PC-9 (cell line): ENCODE results near the gene UNC93A. TPM values are rescaled to one million over a fixed set of nuclear protein-coding genes. Genes with fewer than 3 reads are reported as not detected.
"Not testable (repeated sequence)": the region's sequence is repeated elsewhere in the genome, so short reads cannot be mapped to it uniquely, and the experiment has no call there.

Experiments used
- BruUV-seq: library from RNA; stranded (reverse); fragments of 400-500 nt; replicated peaks from 2 replicates; lab custom pipeline; 2021; lab: Mats Ljungman, UMichigan
- CTCF ChIA-PET: fragments of 300-600 bp; sonication (Branson Sonifier 250); formaldehyde crosslinking; loops from one replicate; lab custom pipeline; 2022; ENCODE audit warnings: antibody characterized with exemption; lab: Charles Lee
- POLR2A ChIA-PET: fragments of 300-600 bp; sonication (Branson Sonifier 250); formaldehyde crosslinking; loops from one replicate; lab custom pipeline; 2022; ENCODE audit warnings: antibody characterized with exemption; ENCODE audit not compliant: unreplicated experiment; lab: Charles Lee
- DNase-seq, 2 experiments: peaks; one replicate each; pipeline versions ENCODE4 v3.0.0 to v3.0.0-alpha.2; 2015 to 2022; ENCODE audit warnings: mixed read lengths in 1 of 2
- H2AFZ ChIP-seq: fragments of 200-600 bp; sonication (generic); 2 replicates; pipeline ENCODE4 v1.8.1; 2017; ENCODE audit warnings: antibody characterized with exemption
- H3F3A ChIP-seq: fragments of 200-600 bp; sonication (generic); 2 replicates; pipeline ENCODE4 v1.8.1; 2017; ENCODE audit warnings: antibody characterized with exemption, mild to moderate bottlenecking, low read depth; ENCODE audit not compliant: insufficient read depth
- H3K27ac ChIP-seq: fragments of 200-600 bp; sonication (generic); 2 replicates; pipeline ENCODE4 v1.6.1; 2016; ENCODE audit warnings: mixed run types
- H3K27me3 ChIP-seq: fragments of 200-600 bp; sonication (generic); 2 replicates; pipeline ENCODE4 v1.6.1; 2016; ENCODE audit warnings: low read depth, mixed run types; ENCODE audit not compliant: insufficient read depth
- H3K36me3 ChIP-seq: fragments of 200-600 bp; sonication (generic); 2 replicates; pipeline ENCODE4 v1.6.1; 2016; ENCODE audit warnings: low read depth, mixed run types
- H3K4me1 ChIP-seq: fragments of 200-600 bp; sonication (generic); replicated peaks from 2 replicates; pipeline ENCODE4 v1.6.1; 2016; ENCODE audit warnings: mixed run types; ENCODE audit not compliant: insufficient read depth
- H3K4me2 ChIP-seq: fragments of 200-600 bp; sonication (generic); 2 replicates; pipeline ENCODE4 v1.6.1; 2017; ENCODE audit warnings: mixed run types
- H3K4me3 ChIP-seq: fragments of 200-600 bp; sonication (generic); 2 replicates; pipeline ENCODE4 v1.6.1; 2016; ENCODE audit warnings: mixed run types
- H3K79me2 ChIP-seq: fragments of 200-600 bp; sonication (generic); 2 replicates; pipeline ENCODE4 v1.6.1; 2017; ENCODE audit warnings: low read depth, mixed run types
- H3K9me2 ChIP-seq: fragments of 200-600 bp; sonication (generic); 2 replicates; pipeline ENCODE4 v1.8.1; 2017; ENCODE audit warnings: mild to moderate bottlenecking; ENCODE audit not compliant: insufficient read depth
- H3K9me3 ChIP-seq: fragments of 200-600 bp; sonication (generic); 2 replicates; pipeline ENCODE4 v1.8.1; 2016; ENCODE audit warnings: low read depth; ENCODE audit not compliant: insufficient read depth
- H4K20me1 ChIP-seq: fragments of 200-600 bp; sonication (generic); 2 replicates; pipeline ENCODE4 v1.8.1; 2017; ENCODE audit not compliant: insufficient read depth
- EZH2 ChIP-seq: fragments of 200-600 bp; sonication (generic); IDR thresholded peaks from 2 replicates; pipeline ENCODE4 v1.8.0; 2017; ENCODE audit warnings: antibody characterized with exemption, low read depth
- intact Hi-C: fragments of 100-400 bp; cut with micrococcal nuclease; formaldehyde crosslinking; loops from one replicate; pipeline ENCODE4 v1.10.0; 2022; ENCODE audit not compliant: unreplicated experiment
- total RNA-seq: library from RNA; stranded (reverse); gene quantifications from 2 replicates; pipeline ENCODE4 v1.2.3, GENCODE V29; 2021
- TF ChIP-seq, protein P1 (sequence below): fragments of 200-600 bp; sonication (generic); conservative IDR thresholded peaks from 2 replicates; pipeline ENCODE4 v1.6.1; 2017; ENCODE audit warnings: mixed run types, antibody characterized with exemption, mild to moderate bottlenecking, moderate library complexity

UNC93A gene
- total RNA-seq, 1 experiment from 2014 or later: not detected

DNA sequence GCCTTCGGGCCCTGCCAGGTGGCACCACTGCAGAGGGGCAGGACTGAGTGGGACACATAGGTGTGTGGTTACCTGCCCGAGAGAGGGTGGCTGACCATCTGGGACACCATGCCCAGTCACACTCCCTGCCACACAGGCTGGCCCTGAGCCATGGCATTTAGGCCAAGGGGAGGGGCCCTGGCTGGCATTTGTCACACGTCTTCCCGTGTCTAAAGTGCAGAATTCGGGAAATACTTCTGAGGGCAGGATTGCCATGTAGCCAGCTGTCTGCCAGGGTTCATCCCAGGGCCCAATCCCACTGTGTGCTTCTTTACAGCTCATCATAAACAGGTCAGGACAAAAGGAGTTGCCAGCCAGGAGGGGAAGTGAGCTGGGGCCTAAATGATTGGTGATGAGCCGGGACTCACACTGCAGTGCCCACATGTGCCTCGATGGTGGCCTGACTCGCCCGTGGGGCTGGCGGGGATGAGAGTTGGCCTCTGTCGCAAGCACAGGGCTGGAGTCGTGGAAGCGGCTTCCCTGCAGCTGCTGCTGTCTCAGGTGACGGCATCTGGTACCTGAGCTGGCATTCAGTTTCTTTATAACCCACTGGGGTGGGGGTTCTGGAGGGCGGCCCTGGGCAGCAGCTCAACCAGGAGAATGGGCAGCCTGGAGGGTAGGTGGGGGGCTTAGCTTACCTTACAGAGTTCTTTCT, 5.9 kb upstream of the UNC93A start:
- CTCF ChIA-PET: no interaction called here
- no peak for DNase-seq

DNA sequence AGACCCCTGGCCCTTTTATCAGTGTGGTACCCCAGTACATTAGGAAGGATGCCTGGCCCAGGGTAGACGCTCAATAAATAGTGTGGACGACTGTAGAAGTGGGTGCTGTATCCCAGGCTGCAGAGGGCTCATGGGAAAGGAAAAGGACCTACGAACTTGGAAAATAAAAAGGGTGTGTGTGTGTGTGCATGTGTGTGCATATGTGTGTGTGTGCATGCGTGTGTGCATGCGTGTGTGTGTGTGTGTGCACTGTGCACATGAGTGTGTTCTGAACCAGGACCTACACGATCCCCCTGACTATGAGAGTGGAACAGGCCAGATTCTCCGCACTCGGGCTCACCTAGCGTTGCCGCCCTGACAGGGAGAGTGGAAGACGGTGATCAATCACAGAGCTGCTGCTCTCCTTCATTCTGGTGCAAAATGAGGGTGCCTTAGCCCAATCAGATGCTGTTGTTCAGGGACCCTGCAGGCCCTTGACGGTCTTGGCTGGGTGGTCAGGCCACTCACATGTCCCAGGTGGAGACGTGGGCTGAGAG, 3.5 kb upstream of the UNC93A start:
- H3K4me2 ChIP-seq: no peak overlapping the region
- H2AFZ ChIP-seq: no peak overlapping the region
- BruUV-seq: no TSS peak
- no peak for DNase-seq
- peaks cover 87% of the 10 kb centered on the region for H3K27me3 ChIP-seq
- no peaks in the 10 kb centered on the region for H4K20me1 ChIP-seq
- no peaks in the 10 kb centered on the region for H3K36me3 ChIP-seq
- no peak overlapping the region for H3K4me3 ChIP-seq
- no peak overlapping the region for H3K27ac ChIP-seq
- H3K9me3 ChIP-seq: no peaks in the 10 kb centered on the region
- ChIA-PET POLR2A (no interaction called here), CTCF (no interaction called here)
- intact Hi-C loops: no loop called here
- no peaks in the 10 kb centered on the region for H3F3A ChIP-seq
- H3K9me2 ChIP-seq: no peaks in the 10 kb centered on the region
- H3K79me2 ChIP-seq: no peaks in the 10 kb centered on the region
- H3K4me1 ChIP-seq: no peaks in the 10 kb centered on the region
- no peak for TF ChIP-seq EZH2

More for the DNA sequence above, 5.9 kb upstream of the UNC93A start:
- Histone ChIP-seq H3K27ac (no peak overlapping the region), H3K27me3 (peaks cover 84% of the 10 kb centered on the region), H3K4me3 (no peak overlapping the region), H3K9me2 (no peaks in the 10 kb centered on the region), H2AFZ (no peak overlapping the region), H3K4me2 (no peak overlapping the region), H4K20me1 (no peaks in the 10 kb centered on the region), H3F3A (no peaks in the 10 kb centered on the region), H3K9me3 (no peaks in the 10 kb centered on the region), H3K36me3 (no peaks in the 10 kb centered on the region), H3K79me2 (no peaks in the 10 kb centered on the region), H3K4me1 (no peaks in the 10 kb centered on the region)
- no TSS peak for BruUV-seq
- POLR2A ChIA-PET: no interaction called here
- no peak for TF ChIP-seq EZH2
- TF ChIP-seq, protein P1, sequence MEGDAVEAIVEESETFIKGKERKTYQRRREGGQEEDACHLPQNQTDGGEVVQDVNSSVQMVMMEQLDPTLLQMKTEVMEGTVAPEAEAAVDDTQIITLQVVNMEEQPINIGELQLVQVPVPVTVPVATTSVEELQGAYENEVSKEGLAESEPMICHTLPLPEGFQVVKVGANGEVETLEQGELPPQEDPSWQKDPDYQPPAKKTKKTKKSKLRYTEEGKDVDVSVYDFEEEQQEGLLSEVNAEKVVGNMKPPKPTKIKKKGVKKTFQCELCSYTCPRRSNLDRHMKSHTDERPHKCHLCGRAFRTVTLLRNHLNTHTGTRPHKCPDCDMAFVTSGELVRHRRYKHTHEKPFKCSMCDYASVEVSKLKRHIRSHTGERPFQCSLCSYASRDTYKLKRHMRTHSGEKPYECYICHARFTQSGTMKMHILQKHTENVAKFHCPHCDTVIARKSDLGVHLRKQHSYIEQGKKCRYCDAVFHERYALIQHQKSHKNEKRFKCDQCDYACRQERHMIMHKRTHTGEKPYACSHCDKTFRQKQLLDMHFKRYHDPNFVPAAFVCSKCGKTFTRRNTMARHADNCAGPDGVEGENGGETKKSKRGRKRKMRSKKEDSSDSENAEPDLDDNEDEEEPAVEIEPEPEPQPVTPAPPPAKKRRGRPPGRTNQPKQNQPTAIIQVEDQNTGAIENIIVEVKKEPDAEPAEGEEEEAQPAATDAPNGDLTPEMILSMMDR: no peak
- intact Hi-C loops: no loop called here

DNA sequence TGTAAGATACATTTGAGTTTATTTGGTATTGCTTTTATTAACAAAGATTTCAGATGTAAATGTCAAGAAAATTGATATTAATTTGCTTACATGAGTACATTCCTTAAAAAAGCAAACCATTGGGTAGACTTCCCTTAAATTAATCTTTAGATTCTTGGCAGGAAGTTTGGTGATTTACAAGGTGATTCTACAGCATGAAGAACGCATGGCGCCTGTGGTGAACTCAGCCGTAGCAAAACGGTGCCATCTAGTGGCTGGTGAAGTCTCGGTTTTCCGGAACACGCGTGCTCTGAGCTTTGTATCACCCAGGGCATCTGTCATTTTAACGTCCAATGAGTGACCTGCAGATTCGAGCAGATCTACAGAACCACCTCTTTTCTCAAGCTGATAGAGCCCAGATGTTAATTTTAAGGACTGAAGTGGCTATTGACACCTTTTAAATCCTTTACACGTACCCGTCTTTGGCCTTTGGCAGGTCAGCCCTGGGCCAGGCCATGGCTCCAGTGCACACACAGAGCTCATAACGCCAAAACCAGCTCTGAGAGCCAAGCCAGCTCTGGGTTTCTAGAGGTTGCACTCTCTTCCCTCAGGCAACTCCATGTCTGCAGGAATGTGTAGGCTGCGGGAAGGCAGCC, 2.4 kb upstream of the UNC93A start:
- H4K20me1 ChIP-seq, BruUV-seq, CTCF ChIA-PET, H2AFZ ChIP-seq, H3K4me1 ChIP-seq, H3K4me2 ChIP-seq, H3F3A ChIP-seq, H3K9me2 ChIP-seq, POLR2A ChIA-PET, H3K9me3 ChIP-seq, H3K79me2 ChIP-seq, H3K27ac ChIP-seq, intact Hi-C loops, H3K4me3 ChIP-seq, H3K36me3 ChIP-seq: not testable (repeated sequence)
- peak in 1 of 2 experiments; percentile 5 for DNase-seq
- TF ChIP-seq, protein P1: peak; percentile 69
- peaks cover 87% of the 10 kb centered on the region for H3K27me3 ChIP-seq

GRCh38 chr6:167289291-167289690, 1.8 kb upstream of the UNC93A start:
- H3K4me3 ChIP-seq, H3K79me2 ChIP-seq, BruUV-seq, intact Hi-C loops, H3K27ac ChIP-seq, H3K4me2 ChIP-seq, H3F3A ChIP-seq, H3K9me2 ChIP-seq, H3K36me3 ChIP-seq, H4K20me1 ChIP-seq, CTCF ChIA-PET, H3K4me1 ChIP-seq, POLR2A ChIA-PET, H2AFZ ChIP-seq, DNase-seq, H3K9me3 ChIP-seq: not testable (repeated sequence)
- H3K27me3 ChIP-seq: peaks cover 87% of the 10 kb centered on the region
